NCI-H1417 treated with DMSO at 0.1 percent for 48 hours (cell line): Measurements from ENCODE around the gene SORCS2.

ENCODE experiments used
- DNase-seq: peaks from one replicate; lab custom pipeline; 2025; lab: John Stamatoyannopoulos, UW

The SORCS2 gene

GRCh38 chr4:7652906-7653305 is 460.6 kb downstream of the SORCS2 start:
- no peak for DNase-seq

GRCh38 chr4:7653510-7654369 is 461.4 kb downstream of the SORCS2 start:
- DNase-seq, result no peak

GRCh38 chr4:7654550-7655445 is 462.5 kb downstream of the SORCS2 start:
- no peak for DNase-seq

- no peak for DNase-seq
These were observed 463.3 kb downstream of the SORCS2 start for GRCh38 chr4:7655511-7656243.

GRCh38 chr4:7656244-7656800 is 464.0 kb downstream of the SORCS2 start:
- DNase-seq, result no peak

GRCh38 chr4:7657545-7658297 is 465.4 kb downstream of the SORCS2 start:
- DNase-seq, result no peak

- no peak for DNase-seq
These were observed 466.2 kb downstream of the SORCS2 start for GRCh38 chr4:7658341-7659204.

GRCh38 chr4:7659429-7660175 is 467.3 kb downstream of the SORCS2 start:
- DNase-seq, result no peak

- DNase-seq, result no peak
These were observed 468.1 kb downstream of the SORCS2 start for GRCh38 chr4:7660176-7661039.

- DNase-seq, result no peak
These were observed 468.9 kb downstream of the SORCS2 start for GRCh38 chr4:7661066-7661748.

- DNase-seq, result no peak
These were observed 469.6 kb downstream of the SORCS2 start for GRCh38 chr4:7661846-7662506.

- no peak for DNase-seq
These were observed 470.1 kb downstream of the SORCS2 start for GRCh38 chr4:7662507-7662846.

GRCh38 chr4:7663075-7663541 is 470.8 kb downstream of the SORCS2 start:
- no peak for DNase-seq

GRCh38 chr4:7664106-7664505 is 471.8 kb downstream of the SORCS2 start:
- DNase-seq, result no peak

GRCh38 chr4:7665321-7665720 is 473.0 kb downstream of the SORCS2 start:
- DNase-seq, result no peak

- no peak for DNase-seq
These were observed 473.7 kb downstream of the SORCS2 start for GRCh38 chr4:7666011-7666410.

GRCh38 chr4:7666744-7667143 is 474.4 kb downstream of the SORCS2 start:
- DNase-seq, result no peak
